Ishikawa (cell line): Measurements from ENCODE around the gene GNA15.

ENCODE experiments used
- CEBPB ChIP-seq: IDR thresholded peaks from 2 replicates; pipeline ENCODE4 v1.6.1; 2012
- CREB1 ChIP-seq: IDR thresholded peaks from 2 replicates; pipeline ENCODE4 v1.6.1; 2012; ENCODE audit warnings: low read depth
- EGR1 ChIP-seq: IDR thresholded peaks from 2 replicates; pipeline ENCODE4 v1.6.1; 2012
- EP300 ChIP-seq: IDR thresholded peaks from 2 replicates; pipeline ENCODE4 v1.6.1; 2012; ENCODE audit warnings: borderline replicate concordance
- FOXM1 ChIP-seq: IDR thresholded peaks from 2 replicates; pipeline ENCODE4 v1.6.1; 2012; ENCODE audit warnings: low read depth, borderline replicate concordance
- MAX ChIP-seq: IDR thresholded peaks from 2 replicates; pipeline ENCODE4 v1.6.1; 2012
- NFIC ChIP-seq: IDR thresholded peaks from 2 replicates; pipeline ENCODE4 v1.6.1; 2012
- RAD21 ChIP-seq: IDR thresholded peaks from 2 replicates; pipeline ENCODE4 v1.6.1; 2012; ENCODE audit warnings: low read depth
- REST ChIP-seq: IDR thresholded peaks from 2 replicates; pipeline ENCODE4 v1.6.1; 2012; ENCODE audit warnings: low read depth, mild to moderate bottlenecking
- TAF1 ChIP-seq: IDR thresholded peaks from 2 replicates; pipeline ENCODE4 v1.6.1; 2012; ENCODE audit warnings: low read depth, mild to moderate bottlenecking
- TCF12 ChIP-seq: IDR thresholded peaks from 2 replicates; pipeline ENCODE4 v1.6.1; 2012; ENCODE audit warnings: low read depth
- TEAD4 ChIP-seq: IDR thresholded peaks from 2 replicates; pipeline ENCODE4 v1.6.1; 2012
- USF1 ChIP-seq: IDR thresholded peaks from 2 replicates; pipeline ENCODE4 v1.6.1; 2012
- YY1 ChIP-seq: IDR thresholded peaks from 2 replicates; pipeline ENCODE4 v1.6.1; 2012; ENCODE audit warnings: low read depth
- ZBTB7A ChIP-seq: IDR thresholded peaks from 2 replicates; pipeline ENCODE4 v1.6.1; 2012; ENCODE audit warnings: low read depth

GNA15 gene

GRCh38 chr19:3123956-3124355, 11.9 kb upstream of the GNA15 start:
- TF ChIP-seq EGR1 (no peak), TCF12 (no peak), REST (no peak), CREB1 (no peak), ZBTB7A (no peak), USF1 (no peak), FOXM1 (no peak), MAX (no peak), NFIC (no peak), TEAD4 (no peak), TAF1 (no peak)

GRCh38 chr19:3124630-3125029, 11.2 kb upstream of the GNA15 start:
- TF ChIP-seq FOXM1 (no peak), REST (no peak), EP300 (no peak), USF1 (no peak), TAF1 (no peak), YY1 (no peak), EGR1 (no peak), CREB1 (no peak), CEBPB (no peak), TEAD4 (no peak), RAD21 (no peak), MAX (no peak), ZBTB7A (no peak), NFIC (no peak), TCF12 (no peak)

- TF ChIP-seq RAD21 (peak; percentile 58), TCF12 (no peak), ZBTB7A (no peak), REST (no peak), TEAD4 (no peak), MAX (no peak), TAF1 (no peak), USF1 (no peak)
Observed at GRCh38 chr19:3125900-3126524, 9.8 kb upstream of the GNA15 start.

- TF ChIP-seq TCF12, result no peak
- peak; percentile 52 for TF ChIP-seq RAD21
- TF ChIP-seq EGR1, result no peak
- TF ChIP-seq USF1, result no peak
- no peak for TF ChIP-seq EP300
Observed at GRCh38 chr19:3129112-3129511, 6.7 kb upstream of the GNA15 start.
